GM21717 (cell line): ENCODE data around the gene OR5AU1.

Source experiments
- ATAC-seq: cut with Tn5 transposase; IDR thresholded peaks from one replicate; pipeline ENCODE4 v1.9.1; 2021; ENCODE audit warnings: mild to moderate bottlenecking, moderate library complexity; ENCODE audit not compliant: unreplicated experiment

OR5AU1 gene

DNA sequence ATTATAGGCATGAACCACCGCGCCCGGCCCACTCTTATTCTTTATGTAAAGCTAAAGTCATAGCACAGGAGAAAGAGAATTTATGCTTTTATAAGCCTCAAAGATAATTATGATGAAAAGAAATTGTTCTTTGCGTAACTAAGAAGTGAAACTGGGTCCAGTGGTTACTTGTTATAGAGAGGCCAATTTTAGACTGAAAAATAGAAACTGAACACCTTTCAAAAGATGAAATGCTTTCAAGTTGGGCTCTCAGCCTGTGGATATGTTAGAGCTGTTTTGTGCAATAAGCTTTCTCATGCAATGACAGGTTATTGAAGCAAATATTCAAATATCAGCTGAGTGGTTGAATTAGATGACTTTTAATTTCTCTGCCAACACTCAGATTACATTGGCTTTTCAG is 47.1 kb downstream of the OR5AU1 start:
- ATAC-seq: no peak

DNA sequence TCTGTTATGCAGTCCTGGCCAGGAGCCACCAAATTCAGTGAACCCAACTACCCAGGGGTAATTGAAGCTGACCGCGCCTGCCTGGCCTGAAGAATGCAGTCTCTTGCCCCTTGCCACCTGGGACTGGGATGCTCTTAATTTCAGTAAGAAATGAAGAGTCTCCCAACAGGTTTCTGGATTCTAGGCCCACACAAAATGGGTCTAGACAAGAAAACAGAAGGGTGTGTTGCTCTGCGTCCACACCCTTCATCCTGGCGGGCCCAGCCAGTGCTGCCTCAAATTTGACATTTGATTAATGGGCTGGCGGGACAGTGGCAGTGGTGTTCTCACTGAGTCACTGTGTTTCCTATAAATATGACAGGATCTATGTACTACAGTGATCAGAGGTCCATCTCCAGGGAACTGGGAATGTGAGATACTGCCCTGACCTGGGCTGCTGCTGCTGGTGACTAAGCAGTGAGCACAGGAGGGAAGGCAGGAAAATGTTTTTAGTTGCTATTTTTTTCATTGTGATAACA is 48.5 kb downstream of the OR5AU1 start:
- no peak for ATAC-seq

DNA sequence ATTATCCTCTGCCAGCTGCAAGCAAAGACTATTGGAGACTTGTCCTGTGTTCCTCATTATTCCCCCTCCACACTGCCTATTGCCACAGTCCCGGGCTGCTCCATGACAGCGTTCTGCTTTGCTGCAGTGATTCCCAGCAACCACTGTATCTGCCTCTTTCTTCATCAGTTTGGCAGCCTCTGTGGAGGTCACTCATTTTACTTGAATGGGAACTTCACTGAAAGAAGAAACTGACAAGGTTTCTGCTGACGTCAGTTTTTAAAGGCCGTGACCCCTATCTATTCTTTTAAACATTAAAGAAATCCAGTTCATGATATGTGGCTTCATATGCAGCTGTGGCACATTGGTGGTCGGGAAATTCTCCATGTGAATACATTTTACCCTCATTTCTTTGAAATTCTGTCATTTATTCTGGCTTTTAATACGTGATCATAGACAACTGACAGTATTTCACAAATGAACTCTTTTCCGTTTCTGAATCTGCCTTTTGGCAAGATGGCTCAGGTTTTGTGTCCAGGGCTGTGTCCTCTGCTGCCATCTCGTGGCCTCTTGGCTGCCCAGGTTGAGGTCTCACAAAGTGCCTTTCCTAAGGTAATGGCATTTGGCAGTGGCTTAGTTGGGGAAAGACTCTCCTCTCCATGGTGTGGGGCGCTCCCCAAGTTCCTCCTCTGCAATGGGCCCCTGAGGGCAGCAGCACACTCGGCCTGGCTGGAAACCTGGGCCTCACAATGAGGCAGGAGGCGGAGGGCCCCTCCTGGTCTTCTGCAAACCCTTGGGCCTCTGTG is 49.2 kb downstream of the OR5AU1 start:
- no peak for ATAC-seq

DNA sequence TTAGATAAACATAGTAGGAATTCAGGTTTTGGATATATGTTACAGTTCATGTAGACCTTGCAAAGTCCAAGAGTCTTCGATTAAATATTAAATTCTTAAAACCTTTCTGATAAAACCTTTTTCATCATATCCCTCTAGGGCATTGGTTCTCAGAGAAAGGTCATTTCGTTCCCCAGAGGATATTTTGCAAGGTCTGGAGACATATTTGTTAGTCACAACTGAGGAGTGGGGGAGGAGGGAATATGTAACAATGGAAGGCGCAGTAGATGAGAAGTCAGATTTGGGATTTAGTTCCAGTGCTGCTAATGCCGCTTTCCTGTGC is 49.7 kb downstream of the OR5AU1 start:
- ATAC-seq: no peak

DNA sequence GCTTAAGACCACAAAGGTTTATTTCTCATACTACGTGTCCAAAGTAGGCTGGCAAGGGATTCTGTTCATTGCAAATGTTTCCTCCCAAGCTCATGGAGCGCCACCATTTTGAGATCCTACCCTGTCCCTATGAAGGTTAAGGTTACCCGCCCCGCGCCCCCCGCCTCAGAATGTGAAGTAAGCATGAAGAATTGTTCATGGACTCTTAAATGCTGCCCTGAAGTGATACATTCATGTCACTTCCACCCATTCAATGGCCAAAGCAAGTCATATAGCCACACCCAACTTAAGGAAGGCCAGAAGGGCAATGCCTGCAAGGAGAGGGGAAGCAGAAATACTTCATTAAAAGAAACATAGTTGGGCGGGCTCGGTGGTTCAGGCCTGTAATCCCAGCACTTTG is 50.8 kb downstream of the OR5AU1 start:
- ATAC-seq: no peak
